Glutamatergic neuron (in vitro differentiated cells): ENCODE measurements around the gene LIPT2. TPM values are rescaled to one million over a fixed set of nuclear protein-coding genes. Genes with fewer than 3 reads are reported as not detected.
"Not testable (repeated sequence)": the region's sequence is repeated elsewhere in the genome, so short reads cannot be mapped to it uniquely, and the experiment has no call there.

Source experiments
- DNase-seq: peaks from one replicate; pipeline ENCODE4 v3.0.0; 2022
- H3K27ac Mint-ChIP-seq: one replicate; pipeline ENCODE4 v1.8.0; 2020; ENCODE audit warnings: mild to moderate bottlenecking, mixed read lengths, inconsistent platforms; ENCODE audit not compliant: unreplicated experiment
- H3K27me3 Mint-ChIP-seq: one replicate; pipeline ENCODE4 v1.8.0; 2020; ENCODE audit warnings: mild to moderate bottlenecking, moderate library complexity, mixed read lengths, inconsistent platforms; ENCODE audit not compliant: unreplicated experiment
- H3K36me3 Mint-ChIP-seq: one replicate; pipeline ENCODE4 v1.8.0; 2020; ENCODE audit warnings: mild to moderate bottlenecking, mixed read lengths, inconsistent platforms; ENCODE audit not compliant: unreplicated experiment
- H3K4me1 Mint-ChIP-seq: one replicate; pipeline ENCODE4 v1.8.0; 2020; ENCODE audit warnings: mild to moderate bottlenecking, low read depth, mixed read lengths, inconsistent platforms; ENCODE audit not compliant: unreplicated experiment
- H3K4me3 Mint-ChIP-seq: one replicate; pipeline ENCODE4 v1.8.0; 2020; ENCODE audit warnings: mild to moderate bottlenecking, mixed read lengths, inconsistent platforms; ENCODE audit not compliant: unreplicated experiment
- H3K9me3 Mint-ChIP-seq: one replicate; pipeline ENCODE4 v1.8.0; 2020; ENCODE audit warnings: mild to moderate bottlenecking, moderate library complexity, mixed read lengths, inconsistent platforms; ENCODE audit not compliant: unreplicated experiment
- CTCF ChIP-seq: fragments of 200-600 bp; sonication (generic); IDR thresholded peaks from one replicate; pipeline ENCODE4 v1.5.0; 2021; ENCODE audit not compliant: partially characterized antibody, unreplicated experiment
- total RNA-seq: library from RNA; stranded (reverse); fragmentation: NEBNext Ultra II Directional; extraction: Animal tissue kit (Norgen Biotek cat#: 25700); gene quantifications from one replicate; pipeline ENCODE4 v1.2.1, GENCODE V29; 2021; ENCODE audit not compliant: unreplicated experiment

LIPT2 gene
- total RNA-seq, 1 donor from 2014 or later = 2.5 TPM

GRCh38 chr11:74535371-74536160, 42.0 kb upstream of the LIPT2 start:
- Mint-ChIP-seq H3K27ac (no peak overlapping the region), H3K4me3 (no peak overlapping the region), H3K27me3 (no peaks in the 10 kb centered on the region), H3K4me1 (no peaks in the 10 kb centered on the region), H3K36me3 (peaks cover 10% of the 10 kb centered on the region), H3K9me3 (peaks cover 6% of the 10 kb centered on the region)
- no peak for TF ChIP-seq CTCF
- no peak for DNase-seq

GRCh38 chr11:74534946-74535275, 41.4 kb upstream of the LIPT2 start:
- H3K36me3 Mint-ChIP-seq = peaks cover 10% of the 10 kb centered on the region
- H3K9me3 Mint-ChIP-seq, H3K27me3 Mint-ChIP-seq, H3K4me3 Mint-ChIP-seq, H3K27ac Mint-ChIP-seq, H3K4me1 Mint-ChIP-seq, DNase-seq: not testable (repeated sequence)

- Mint-ChIP-seq H3K4me3 (no peak overlapping the region), H3K4me1 (no peaks in the 10 kb centered on the region), H3K27me3 (no peaks in the 10 kb centered on the region), H3K9me3 (peaks cover 6% of the 10 kb centered on the region), H3K27ac (no peak overlapping the region), H3K36me3 (peaks cover 10% of the 10 kb centered on the region)
- DNase-seq = no peak
- TF ChIP-seq CTCF = no peak
These were observed 40.9 kb upstream of the LIPT2 start for GRCh38 chr11:74534216-74534945.

GRCh38 chr11:74533421-74533820, 39.9 kb upstream of the LIPT2 start:
- Mint-ChIP-seq H3K9me3 (no peaks in the 10 kb centered on the region), H3K4me3 (no peak overlapping the region), H3K36me3 (peaks cover 5% of the 10 kb centered on the region), H3K27ac (no peak overlapping the region), H3K27me3 (no peaks in the 10 kb centered on the region), H3K4me1 (no peaks in the 10 kb centered on the region)
- no peak for TF ChIP-seq CTCF
- no peak for DNase-seq

- H3K27ac Mint-ChIP-seq = no peak overlapping the region
- DNase-seq = no peak
- no peak overlapping the region for H3K4me3 Mint-ChIP-seq
- no peak for TF ChIP-seq CTCF
- H3K9me3 Mint-ChIP-seq = no peaks in the 10 kb centered on the region
- H3K4me1 Mint-ChIP-seq = no peaks in the 10 kb centered on the region
- H3K36me3 Mint-ChIP-seq = peaks cover 3% of the 10 kb centered on the region
- no peaks in the 10 kb centered on the region for H3K27me3 Mint-ChIP-seq
These were observed 39.1 kb upstream of the LIPT2 start for GRCh38 chr11:74532501-74533246.
